K562 (cell line): ENCODE measurements around the gene PTPRC. TPM values are rescaled to one million over a fixed set of nuclear protein-coding genes. Genes with fewer than 3 reads are reported as not detected.

Experiments
- ATAC-seq: fragments of 200-7000 bp; cut with Tn5 transposase; 3 replicates; pipeline ENCODE4 v1.9.1; 2020; ENCODE audit warnings: moderate library complexity
- BruUV-seq: library from RNA; stranded (reverse); fragments of 400-500 nt; replicated peaks from 2 replicates; lab custom pipeline; 2021; lab: Mats Ljungman, UMichigan
- CTCF ChIA-PET: fragments of 300-600 bp; formaldehyde crosslinking; extraction: SDS; loops from one replicate; lab custom pipeline; 2021; ENCODE audit warnings: low intra/inter-chr PET ratio; lab: Yijun Ruan, JAX
- POLR2A ChIA-PET: fragments of 300-600, 350-650 bp; sonication (Branson Sonifier 250); formaldehyde crosslinking; extraction: SDS; loops from one replicate; lab custom pipeline; 2021; ENCODE audit warnings: antibody characterized with exemption, inconsistent platforms; lab: Yijun Ruan, JAX
- DNase-seq, 4 experiments: peaks; one replicate each; pipeline versions ENCODE4 v3.0.0 to v3.0.0-alpha.2; 2011 to 2018; ENCODE audit warnings: low spot score in 3 of 4, mixed read lengths in 3 of 4; ENCODE audit errors: extremely low read depth in 1 of 4
- FAIRE-seq: peaks from 2 replicates; lab custom pipeline; 2011; peaks lifted over from hg19 to GRCh38; lab: Jason Lieb, UNC
- H2AFZ ChIP-seq: 2 replicates; pipeline ENCODE4 v1.6.0; 2011; ENCODE audit warnings: low read depth, low read length, control low read depth, inconsistent platforms
- H3K27ac ChIP-seq: fragments of 200-600 bp; 3 replicates; pipeline ENCODE4 v1.8.0; 2011; ENCODE audit warnings: low read depth, mild to moderate bottlenecking, control low read depth, inconsistent platforms, low read length, moderate library complexity, mixed read lengths; ENCODE audit errors: extremely low read depth
- H3K27me3 ChIP-seq, 2 experiments: fragments of 300-600 bp in 1 of 2; 2 replicates in 1 of 2; 3 replicates in 1 of 2; pipeline versions ENCODE4 v1.6.0 to v1.8.0; 2011; ENCODE audit warnings: inconsistent platforms in 2 of 2, low read length in 2 of 2, mild to moderate bottlenecking in 1 of 2, mixed read lengths in 1 of 2, moderate library complexity in 1 of 2; ENCODE audit not compliant: control insufficient read depth in 2 of 2, insufficient read depth in 2 of 2
- H3K36me3 ChIP-seq: fragments of 300-600 bp; 3 replicates; pipeline ENCODE4 v1.8.0; 2011; ENCODE audit warnings: mild to moderate bottlenecking, low read length, inconsistent platforms; ENCODE audit not compliant: control insufficient read depth, insufficient read depth
- H3K4me1 ChIP-seq, 2 experiments: fragments of 200-600 bp in 1 of 2; replicated peaks in 1 of 2; 2 replicates in 1 of 2; 3 replicates in 1 of 2; pipeline versions ENCODE4 v1.5.1 to v1.8.0; 2011; ENCODE audit warnings: inconsistent platforms in 2 of 2, low read length in 2 of 2, mild to moderate bottlenecking in 1 of 2, mixed read lengths in 1 of 2, moderate library complexity in 1 of 2; ENCODE audit not compliant: control insufficient read depth in 2 of 2, insufficient read depth in 2 of 2
- H3K4me2 ChIP-seq: 2 replicates; pipeline ENCODE4 v1.6.1; 2011; ENCODE audit warnings: low read length, control low read depth, inconsistent platforms, mixed read lengths; ENCODE audit not compliant: insufficient read depth
- H3K4me3 ChIP-seq: fragments of 200-600 bp; sonication (generic), shearing (Covaris generic); 2 replicates; pipeline ENCODE4 v1.5.1; 2016; ENCODE audit warnings: control low read depth, inconsistent platforms
- H3K79me2 ChIP-seq: fragments of 200-600 bp; 3 replicates; pipeline ENCODE4 v1.8.0; 2011; ENCODE audit warnings: low read length, inconsistent platforms; ENCODE audit not compliant: control insufficient read depth, insufficient read depth
- H3K9ac ChIP-seq, 2 experiments: 2 replicates each; pipeline versions ENCODE4 v1.6.0 to v1.6.1; 2011; ENCODE audit warnings: low read depth in 2 of 2, low read length in 2 of 2, control low read depth in 1 of 2, inconsistent platforms in 1 of 2, mild to moderate bottlenecking in 1 of 2, mixed read lengths in 1 of 2; ENCODE audit not compliant: insufficient read depth in 1 of 2
- H3K9me1 ChIP-seq: one replicate; pipeline ENCODE4 v1.6.0; 2011; ENCODE audit warnings: inconsistent platforms, mild to moderate bottlenecking, low read length, moderate library complexity; ENCODE audit not compliant: control insufficient read depth, insufficient read depth
- H3K9me3 ChIP-seq: replicated peaks from 2 replicates; pipeline ENCODE4 v1.5.1; 2011; ENCODE audit warnings: low read depth, low read length, inconsistent platforms; ENCODE audit not compliant: control insufficient read depth, insufficient read depth
- H4K20me1 ChIP-seq: replicated peaks from 2 replicates; pipeline ENCODE4 v1.6.1; 2011; ENCODE audit warnings: low read length, inconsistent platforms, mixed read lengths; ENCODE audit not compliant: control insufficient read depth, insufficient read depth
- CBFB ChIP-seq: sonication (generic); formaldehyde crosslinking; IDR thresholded peaks from 2 replicates; pipeline ENCODE4 v1.4.0; 2020; ENCODE audit warnings: mild to moderate bottlenecking, missing genetic modification reagents
- E2F6 ChIP-seq, 2 experiments: IDR thresholded peaks; 2 replicates each; pipeline ENCODE4 v1.6.1; 2011; ENCODE audit warnings: borderline replicate concordance in 1 of 2, control low read depth in 1 of 2, low read depth in 1 of 2, low read length in 1 of 2, mild to moderate bottlenecking in 1 of 2, mixed read lengths in 1 of 2, moderate library complexity in 1 of 2; ENCODE audit not compliant: insufficient read depth in 1 of 2, insufficient read length in 1 of 2, poor library complexity in 1 of 2, severe bottlenecking in 1 of 2; ENCODE audit errors: extremely low read depth in 1 of 2
- FOXM1 ChIP-seq, 2 experiments: fragments of 450-650 bp in 1 of 2; sonication (generic) in 1 of 2; formaldehyde crosslinking in 1 of 2; IDR thresholded peaks; 2 replicates each; pipeline versions ENCODE4 v1.6.1 to v1.9.0; 2017 to 2022; ENCODE audit warnings: low read depth in 2 of 2, mild to moderate bottlenecking in 2 of 2, missing genetic modification reagents in 1 of 2, moderate library complexity in 1 of 2
- MBD2 ChIP-seq: sonication (generic); IDR thresholded peaks from 2 replicates; pipeline ENCODE4 v1.6.1; 2016; ENCODE audit warnings: low read depth, borderline replicate concordance
- MYBL2 ChIP-seq, 2 experiments: fragments of 450-650 bp in 1 of 2; sonication (generic) in 1 of 2; formaldehyde crosslinking in 1 of 2; IDR thresholded peaks; 2 replicates each; pipeline versions ENCODE4 v1.6.1 to v1.8.1; 2017 to 2022; ENCODE audit warnings: borderline replicate concordance in 1 of 2, inconsistent platforms in 1 of 2, low read depth in 1 of 2, mild to moderate bottlenecking in 1 of 2, missing genetic modification reagents in 1 of 2, moderate library complexity in 1 of 2
- NFIC ChIP-seq: fragments of 450-650 bp; IDR thresholded peaks from 2 replicates; pipeline ENCODE4 v1.6.1; 2017; ENCODE audit warnings: mild to moderate bottlenecking, inconsistent platforms
- RBBP5 ChIP-seq: fragments of 200-600 bp; sonication (generic); IDR thresholded peaks from 2 replicates; pipeline ENCODE4 v1.6.1; 2012; ENCODE audit warnings: borderline replicate concordance, mild to moderate bottlenecking, low read length, control low read depth, inconsistent platforms; ENCODE audit not compliant: insufficient read depth, poor library complexity, severe bottlenecking
- REST ChIP-seq, 2 experiments: fragments of 450-650 bp; formaldehyde crosslinking in 1 of 2; IDR thresholded peaks; 2 replicates each; pipeline versions ENCODE4 v1.4.0 to v1.6.1; 2014 to 2020; ENCODE audit warnings: mild to moderate bottlenecking in 2 of 2, borderline replicate concordance in 1 of 2, low read depth in 1 of 2
- SPI1 ChIP-seq: IDR thresholded peaks from 2 replicates; pipeline ENCODE4 v1.6.1; 2011; ENCODE audit warnings: low read depth, low read length, control low read depth, borderline replicate concordance
- ZNF644 ChIP-seq: fragments of 200-800 bp; sonication (Bioruptor generic); IDR thresholded peaks from 2 replicates; pipeline ENCODE4 v1.6.1; 2016; ENCODE audit warnings: low read depth, missing genetic modification characterization, missing compliant biosample characterization
- WGBS: fragments of 100-300 bp; shearing (Covaris generic); methylation state at CpG from one replicate; pipeline ENCODE4 v1.1.6; 2016; ENCODE audit warnings: low coverage, mixed read lengths; ENCODE audit not compliant: insufficient coverage; ENCODE audit errors: missing lambda C conversion rate; 5-methylcytosine and 5-hydroxymethylcytosine counted together
- in situ Hi-C: fragments of 300-500 bp; cut with MboI; formaldehyde crosslinking; loops from 4 replicates; pipeline ENCODE4 v1.15.0; 2018; ENCODE audit warnings: inconsistent platforms, mixed read lengths
- intact Hi-C: fragments of 100-400 bp; cut with micrococcal nuclease; formaldehyde crosslinking; loops from 2 replicates; pipeline ENCODE4 v1.14.2; 2022
- polyA plus RNA-seq, 8 experiments: library from polyadenylated mRNA; depleted of rRNA in 4 of 8; stranded (reverse) in 5 of 8; unstranded in 3 of 8; fragments of >200 nt; fragmentation: Nextera tagmentation in 2 of 8; fragmentation: Illumina TruSeq in 1 of 8; extraction: Ambion mirVana in 2 of 8; extraction: Trizol in 1 of 8; gene quantifications; 2 replicates each; pipeline versions ENCODE4 v1.2.1 to v1.2.3, GENCODE V29; 2011 to 2014; ENCODE audit warnings: inconsistent platforms in 1 of 8, missing spikeins in 1 of 8
- total RNA-seq, 7 experiments: library from RNA; depleted of rRNA in 6 of 7; stranded (reverse); fragments of >200 nt in 6 of 7; fragmentation: Illumina TruSeq in 2 of 7; extraction: Trizol in 2 of 7; gene quantifications; 2 replicates each; pipeline versions ENCODE4 v1.2.1 to v1.2.3, GENCODE V29; 2011 to 2021; ENCODE audit warnings: low replicate concordance in 1 of 7

Gene PTPRC
- total and polyA plus RNA-seq, 9 of the 15 experiments (the other 6 are each of a cell fraction or from before 2014, with no cell fraction given): 7.1 to 107 (median 62.9) TPM

GRCh38 chr1:198604975-198605374 lies 33.9 kb upstream of the PTPRC start (continued):
- TF ChIP-seq CBFB (CRISPR knock-in tag): no peak
- peak; percentile 61; the same call in 1 of the 2 replicates for TF ChIP-seq SPI1
- TF ChIP-seq MBD2: no peak
- peak; percentile 69; the same call in 1 of the 2 replicates for TF ChIP-seq ZNF644
- peak; percentile 93 for TF ChIP-seq NFIC
- TF ChIP-seq E2F6 (IDR thresholded peaks at IDR 0.05; ENCODE audit: borderline replicate concordance in 1 of 2, extremely low read depth in 1 of 2, insufficient read depth in 1 of 2, insufficient read length in 1 of 2, low read depth in 1 of 2, low read length in 1 of 2, poor library complexity in 1 of 2, severe bottlenecking in 1 of 2): no peak
- TF ChIP-seq MYBL2 (IDR thresholded peaks at IDR 0.05; ENCODE audit: low read depth): no peak
- no peak for TF ChIP-seq MYBL2 (CRISPR knock-in tag; IDR thresholded peaks at IDR 0.05; ENCODE audit: borderline replicate concordance)
- TF ChIP-seq FOXM1 (IDR thresholded peaks at IDR 0.05; ENCODE audit: low read depth): peak; percentile 54
- TF ChIP-seq FOXM1 (CRISPR knock-in tag; IDR thresholded peaks at IDR 0.05; ENCODE audit: low read depth): no peak

- Histone ChIP-seq H3K27me3 (no peaks in the 10 kb centered on the region), H3K4me3 (no peak overlapping the region), H2AFZ (peak overlapping the region; percentile 47), H3K79me2 (no peaks in the 10 kb centered on the region), H3K9me1 (no peaks in the 10 kb centered on the region), H3K9ac (peak overlapping the region in 1 of 2 experiments; percentile 22; a peak in 1 of 4 replicates), H3K4me1 (peaks cover 3 to 27% of the 10 kb centered on the region in 2 experiments; a peak in 4 of 5 replicates), H3K9me3 (0 out of 2 replicates have a peak, but pooled peaks cover 3% of the 10 kb centered on the region), H3K4me2 (no peak overlapping the region), H3K36me3 (no peaks in the 10 kb centered on the region), H4K20me1 (no peaks in the 10 kb centered on the region), H3K27ac (peak overlapping the region; percentile 61; the same call in 2 of the 3 replicates)
- DNase-seq (no peak), FAIRE-seq (no peak), ATAC-seq (no peak; the same call in none of the 3 replicates)
- CTCF ChIA-PET: no interaction called here
- intact Hi-C loops (no loop called here), in situ Hi-C loops (no loop called here)
- POLR2A ChIA-PET: interaction anchor here (0.7 to 1.5 kb wide), 2 partner anchors 8 to 16 kb away, joined by 3 to 5 read pairs; no protein-coding TSS in a partner anchor
- BruUV-seq: no TSS peak
- WGBS: 24% methylated on average over 4 of the region's 4 CpGs
- no peak for TF ChIP-seq RBBP5
- TF ChIP-seq REST (IDR thresholded peaks at IDR 0.05; ENCODE audit: borderline replicate concordance): no peak
- no peak for TF ChIP-seq REST (CRISPR knock-in tag; IDR thresholded peaks at IDR 0.05; ENCODE audit: low read depth)
These were observed 33.4 kb upstream of the PTPRC start for GRCh38 chr1:198605406-198605805.
